Panc1 (cell line): ENCODE data around the gene CADPS2.

ENCODE experiments used
- POLR2AphosphoS5 ChIP-seq: IDR thresholded peaks from 2 replicates; pipeline ENCODE4 v1.6.1; 2012; ENCODE audit warnings: mild to moderate bottlenecking, low read depth, low read length, moderate library complexity
- SIN3A ChIP-seq: IDR thresholded peaks from 2 replicates; pipeline ENCODE4 v1.6.1; 2012; ENCODE audit warnings: low read depth, mild to moderate bottlenecking, low read length, moderate library complexity, borderline replicate concordance; ENCODE audit not compliant: insufficient read depth
- TCF7L2 ChIP-seq: IDR thresholded peaks from 2 replicates; pipeline ENCODE4 v1.6.1; 2011; ENCODE audit warnings: mild to moderate bottlenecking, low read depth, low read length, inconsistent platforms
- TF ChIP-seq, protein P1 (sequence below): fragments of 450-650 bp; IDR thresholded peaks from 2 replicates; pipeline ENCODE4 v1.5.1; 2017; ENCODE audit warnings: mild to moderate bottlenecking
- TF ChIP-seq, protein P2 (sequence below), 2 experiments: IDR thresholded peaks; 2 replicates each; pipeline ENCODE4 v1.6.1; 2011 to 2012; ENCODE audit warnings: low read depth in 2 of 2, control low read depth in 1 of 2, low read length in 1 of 2, mild to moderate bottlenecking in 1 of 2, moderate library complexity in 1 of 2; ENCODE audit not compliant: insufficient read depth in 1 of 2

DNA sequence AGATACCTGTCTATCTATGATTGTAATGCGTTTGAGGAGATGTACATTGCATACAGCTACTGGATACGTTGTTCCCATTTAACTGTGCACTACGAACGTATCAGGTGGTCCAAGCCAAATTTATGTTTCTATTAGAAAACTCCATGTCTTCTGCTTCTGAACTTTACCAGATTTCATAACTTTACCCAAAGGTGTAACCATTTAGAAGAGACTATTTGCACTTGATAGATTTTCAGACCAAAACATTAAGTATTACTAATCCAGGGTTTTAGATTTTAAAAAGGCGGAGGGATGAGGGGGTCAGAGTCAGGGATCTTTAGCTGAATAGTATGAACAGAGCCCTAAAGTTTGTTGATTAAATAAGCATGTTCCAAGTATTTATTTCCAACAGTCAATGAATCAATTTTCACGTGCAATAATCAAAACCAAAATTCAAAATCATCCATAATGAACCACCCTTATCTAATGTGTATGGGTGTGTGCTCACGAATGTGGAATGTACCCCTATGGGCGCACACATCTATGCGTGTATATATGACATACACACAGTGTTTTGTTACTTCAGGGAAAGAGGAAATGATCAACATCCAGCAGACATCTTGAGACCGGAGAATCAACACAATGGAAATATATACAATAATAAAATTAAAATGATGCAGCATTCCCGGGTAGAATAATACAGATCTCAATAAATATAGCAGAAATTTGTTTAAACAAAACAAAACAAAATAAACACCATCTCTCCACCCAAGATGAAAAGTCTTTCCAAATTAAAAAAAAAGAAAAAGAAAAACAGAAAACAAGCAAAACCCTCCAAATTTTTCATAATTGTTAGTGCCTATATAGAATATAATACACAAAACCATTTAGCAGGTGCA, 585.1 kb downstream of the CADPS2 start:
- TF ChIP-seq, protein P1, sequence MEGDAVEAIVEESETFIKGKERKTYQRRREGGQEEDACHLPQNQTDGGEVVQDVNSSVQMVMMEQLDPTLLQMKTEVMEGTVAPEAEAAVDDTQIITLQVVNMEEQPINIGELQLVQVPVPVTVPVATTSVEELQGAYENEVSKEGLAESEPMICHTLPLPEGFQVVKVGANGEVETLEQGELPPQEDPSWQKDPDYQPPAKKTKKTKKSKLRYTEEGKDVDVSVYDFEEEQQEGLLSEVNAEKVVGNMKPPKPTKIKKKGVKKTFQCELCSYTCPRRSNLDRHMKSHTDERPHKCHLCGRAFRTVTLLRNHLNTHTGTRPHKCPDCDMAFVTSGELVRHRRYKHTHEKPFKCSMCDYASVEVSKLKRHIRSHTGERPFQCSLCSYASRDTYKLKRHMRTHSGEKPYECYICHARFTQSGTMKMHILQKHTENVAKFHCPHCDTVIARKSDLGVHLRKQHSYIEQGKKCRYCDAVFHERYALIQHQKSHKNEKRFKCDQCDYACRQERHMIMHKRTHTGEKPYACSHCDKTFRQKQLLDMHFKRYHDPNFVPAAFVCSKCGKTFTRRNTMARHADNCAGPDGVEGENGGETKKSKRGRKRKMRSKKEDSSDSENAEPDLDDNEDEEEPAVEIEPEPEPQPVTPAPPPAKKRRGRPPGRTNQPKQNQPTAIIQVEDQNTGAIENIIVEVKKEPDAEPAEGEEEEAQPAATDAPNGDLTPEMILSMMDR: no peak
- TF ChIP-seq POLR2AphosphoS5: no peak
- no peak for TF ChIP-seq SIN3A
- TF ChIP-seq, protein P2, sequence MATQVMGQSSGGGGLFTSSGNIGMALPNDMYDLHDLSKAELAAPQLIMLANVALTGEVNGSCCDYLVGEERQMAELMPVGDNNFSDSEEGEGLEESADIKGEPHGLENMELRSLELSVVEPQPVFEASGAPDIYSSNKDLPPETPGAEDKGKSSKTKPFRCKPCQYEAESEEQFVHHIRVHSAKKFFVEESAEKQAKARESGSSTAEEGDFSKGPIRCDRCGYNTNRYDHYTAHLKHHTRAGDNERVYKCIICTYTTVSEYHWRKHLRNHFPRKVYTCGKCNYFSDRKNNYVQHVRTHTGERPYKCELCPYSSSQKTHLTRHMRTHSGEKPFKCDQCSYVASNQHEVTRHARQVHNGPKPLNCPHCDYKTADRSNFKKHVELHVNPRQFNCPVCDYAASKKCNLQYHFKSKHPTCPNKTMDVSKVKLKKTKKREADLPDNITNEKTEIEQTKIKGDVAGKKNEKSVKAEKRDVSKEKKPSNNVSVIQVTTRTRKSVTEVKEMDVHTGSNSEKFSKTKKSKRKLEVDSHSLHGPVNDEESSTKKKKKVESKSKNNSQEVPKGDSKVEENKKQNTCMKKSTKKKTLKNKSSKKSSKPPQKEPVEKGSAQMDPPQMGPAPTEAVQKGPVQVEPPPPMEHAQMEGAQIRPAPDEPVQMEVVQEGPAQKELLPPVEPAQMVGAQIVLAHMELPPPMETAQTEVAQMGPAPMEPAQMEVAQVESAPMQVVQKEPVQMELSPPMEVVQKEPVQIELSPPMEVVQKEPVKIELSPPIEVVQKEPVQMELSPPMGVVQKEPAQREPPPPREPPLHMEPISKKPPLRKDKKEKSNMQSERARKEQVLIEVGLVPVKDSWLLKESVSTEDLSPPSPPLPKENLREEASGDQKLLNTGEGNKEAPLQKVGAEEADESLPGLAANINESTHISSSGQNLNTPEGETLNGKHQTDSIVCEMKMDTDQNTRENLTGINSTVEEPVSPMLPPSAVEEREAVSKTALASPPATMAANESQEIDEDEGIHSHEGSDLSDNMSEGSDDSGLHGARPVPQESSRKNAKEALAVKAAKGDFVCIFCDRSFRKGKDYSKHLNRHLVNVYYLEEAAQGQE (IDR thresholded peaks at IDR 0.05; ENCODE audit: insufficient read depth in 1 of 2, low read depth in 2 of 2, low read length in 1 of 2): no peak
- TF ChIP-seq TCF7L2: no peak
